Mesendoderm (in vitro differentiated cells): Measurements from ENCODE around the gene CDK5R1.
"Not testable (repeated sequence)": the region's sequence is repeated elsewhere in the genome, so short reads cannot be mapped to it uniquely, and the experiment has no call there.

Experiments used
- DNase-seq: peaks from one replicate; pipeline ENCODE4 v3.0.0; 2013
- H2AK5ac ChIP-seq: 2 replicates; pipeline ENCODE4 v1.6.1; 2013; ENCODE audit warnings: low read length, inconsistent platforms
- H2BK120ac ChIP-seq: 2 replicates; pipeline ENCODE4 v1.6.1; 2013; ENCODE audit warnings: low read depth, mild to moderate bottlenecking, low read length, moderate library complexity, mixed read lengths
- H2BK15ac ChIP-seq: replicated peaks from 2 replicates; pipeline ENCODE4 v1.6.1; 2013; ENCODE audit warnings: low read depth, mild to moderate bottlenecking, moderate library complexity
- H2BK5ac ChIP-seq: 2 replicates; pipeline ENCODE4 v1.6.1; 2013; ENCODE audit warnings: low read length, inconsistent platforms
- H3K18ac ChIP-seq: 2 replicates; pipeline ENCODE4 v1.6.1; 2013; ENCODE audit warnings: mild to moderate bottlenecking, low read length, mixed read lengths
- H3K23ac ChIP-seq: one replicate; pipeline ENCODE4 v1.6.1; 2013; ENCODE audit warnings: low read length
- H3K27ac ChIP-seq: 2 replicates; pipeline ENCODE4 v1.5.1; 2013; ENCODE audit warnings: low read depth, mild to moderate bottlenecking, inconsistent platforms, low read length, moderate library complexity
- H3K27me3 ChIP-seq: 2 replicates; pipeline ENCODE4 v1.6.1; 2013; ENCODE audit warnings: low read length, control low read depth, mild to moderate bottlenecking, inconsistent platforms; ENCODE audit not compliant: insufficient read depth, poor library complexity
- H3K36me3 ChIP-seq: 2 replicates; pipeline ENCODE4 v1.6.1; 2013; ENCODE audit warnings: low read length, inconsistent platforms; ENCODE audit not compliant: control insufficient read depth, insufficient read depth
- H3K4ac ChIP-seq: one replicate; pipeline ENCODE4 v1.6.1; 2013; ENCODE audit warnings: low read depth, mild to moderate bottlenecking, low read length, moderate library complexity
- H3K4me1 ChIP-seq: 2 replicates; pipeline ENCODE4 v1.6.1; 2013; ENCODE audit warnings: low read depth, low read length, inconsistent platforms; ENCODE audit not compliant: control insufficient read depth
- H3K4me2 ChIP-seq: 2 replicates; pipeline ENCODE4 v1.6.1; 2013; ENCODE audit warnings: low read length
- H3K4me3 ChIP-seq: 2 replicates; pipeline ENCODE4 v1.5.1; 2013; ENCODE audit warnings: mild to moderate bottlenecking, low read length
- H3K56ac ChIP-seq: one replicate; pipeline ENCODE4 v1.6.1; 2013; ENCODE audit warnings: low read length
- H3K79me1 ChIP-seq: 2 replicates; pipeline ENCODE4 v1.6.1; 2013; ENCODE audit warnings: low read length, inconsistent platforms
- H3K79me2 ChIP-seq: 2 replicates; pipeline ENCODE4 v1.6.1; 2013; ENCODE audit warnings: mild to moderate bottlenecking, low read length; ENCODE audit not compliant: control insufficient read depth, insufficient read depth
- H3K9ac ChIP-seq: 2 replicates; pipeline ENCODE4 v1.6.1; 2013; ENCODE audit warnings: low read length, inconsistent platforms
- H4K5ac ChIP-seq: one replicate; pipeline ENCODE4 v1.6.1; 2013; ENCODE audit warnings: low read length
- H4K8ac ChIP-seq: one replicate; pipeline ENCODE4 v1.6.1; 2013; ENCODE audit warnings: low read depth, mild to moderate bottlenecking, control low read depth, low read length, moderate library complexity
- WGBS: extraction: QIAGEN DNeasy Blood & Tissue Kit; methylation state at CpG from one replicate; pipeline ENCODE4 v1.1.7; 2013; ENCODE audit warnings: low lambda C conversion rate, missing lambda C conversion rate; ENCODE audit not compliant: insufficient coverage; ENCODE audit errors: extremely low coverage; 5-methylcytosine and 5-hydroxymethylcytosine counted together

Gene CDK5R1

DNA sequence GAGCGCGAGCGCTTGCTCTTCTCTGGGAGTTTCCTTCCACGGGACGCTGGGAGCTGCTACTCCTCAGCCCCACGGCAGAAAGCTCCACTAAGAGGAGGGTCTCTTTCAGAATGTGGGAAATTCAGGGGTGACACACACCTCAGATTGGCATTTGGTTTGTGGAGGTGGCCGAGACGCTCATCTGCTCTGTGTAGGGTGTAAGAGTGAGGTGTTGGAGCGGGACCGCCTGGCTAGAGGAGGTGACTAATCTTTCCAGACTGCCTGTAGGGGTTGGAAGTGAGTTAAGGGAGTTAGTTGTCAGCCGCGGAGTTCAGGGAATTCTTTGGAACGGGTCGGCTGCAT, 41.7 kb upstream of the CDK5R1 start:
- H2BK120ac ChIP-seq: no peak overlapping the region
- H3K4ac ChIP-seq: peak overlapping the region; percentile 98
- peak overlapping the region; percentile 98 for H3K56ac ChIP-seq
- peak overlapping the region; percentile 99 for H3K18ac ChIP-seq
- WGBS: no CpG with 5 or more reads among the region's 14 CpGs
- peak overlapping the region; percentile 54 for H3K27ac ChIP-seq
- H3K23ac ChIP-seq: no peak overlapping the region
- H3K4me1 ChIP-seq: no peaks in the 10 kb centered on the region
- DNase-seq: peak; percentile 81
- H4K8ac ChIP-seq: no peak overlapping the region
- peak overlapping the region; percentile 25 for H3K4me3 ChIP-seq
- peak overlapping the region; percentile 75 for H3K4me2 ChIP-seq
- H3K79me1 ChIP-seq: peaks cover 6% of the 10 kb centered on the region
- H3K36me3 ChIP-seq: no peaks in the 10 kb centered on the region
- H2BK5ac ChIP-seq: peak overlapping the region; percentile 53
- H2BK15ac ChIP-seq: no peak overlapping the region
- no peak overlapping the region for H4K5ac ChIP-seq
- no peaks in the 10 kb centered on the region for H3K27me3 ChIP-seq
- H2AK5ac ChIP-seq: no peak overlapping the region
- H3K9ac ChIP-seq: peak overlapping the region; percentile 59
- peaks cover 31% of the 10 kb centered on the region for H3K79me2 ChIP-seq

DNA sequence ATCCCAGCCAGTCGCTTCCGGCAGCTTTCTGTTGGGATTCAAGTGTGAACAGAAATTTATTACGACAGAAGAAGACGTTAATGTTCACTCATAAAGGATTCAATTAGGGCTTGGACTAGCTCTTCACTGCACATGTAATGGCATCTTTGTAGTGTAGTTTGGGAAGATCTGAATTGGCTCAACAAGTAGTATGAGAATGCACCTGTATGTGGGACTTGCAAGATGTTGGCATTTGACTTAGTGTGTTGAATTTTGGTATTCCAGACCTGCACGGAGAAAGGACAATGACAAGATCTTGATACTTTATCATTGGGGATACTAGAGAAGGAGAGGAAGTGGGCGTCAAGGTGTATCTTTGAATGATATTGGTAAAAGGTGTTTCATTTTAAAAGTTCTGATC, 41.3 kb upstream of the CDK5R1 start:
- Histone ChIP-seq H4K8ac (no peak overlapping the region), H3K27me3 (no peaks in the 10 kb centered on the region), H3K79me2 (peaks cover 31% of the 10 kb centered on the region), H4K5ac (no peak overlapping the region), H3K23ac (no peak overlapping the region), H3K9ac (peak overlapping the region; percentile 59), H3K36me3 (no peaks in the 10 kb centered on the region), H2BK15ac (no peak overlapping the region), H3K18ac (no peak overlapping the region), H3K4me3 (peak overlapping the region; percentile 25), H3K4me1 (no peaks in the 10 kb centered on the region), H2AK5ac (no peak overlapping the region), H3K56ac (peak overlapping the region; percentile 98), H3K4ac (no peak overlapping the region), H2BK5ac (no peak overlapping the region), H3K4me2 (peak overlapping the region; percentile 75), H3K79me1 (peaks cover 6% of the 10 kb centered on the region), H3K27ac (no peak overlapping the region), H2BK120ac (no peak overlapping the region)
- no peak for DNase-seq
- WGBS: no CpG with 5 or more reads among the region's 6 CpGs

- peaks cover 31% of the 10 kb centered on the region for H3K79me2 ChIP-seq
- no peaks in the 10 kb centered on the region for H3K36me3 ChIP-seq
- H4K8ac ChIP-seq: no peak overlapping the region
- H3K79me1 ChIP-seq: peaks cover 6% of the 10 kb centered on the region
- H2BK120ac ChIP-seq: no peak overlapping the region
- H2BK5ac ChIP-seq: no peak overlapping the region
- H3K9ac ChIP-seq: peak overlapping the region; percentile 20
- no peaks in the 10 kb centered on the region for H3K27me3 ChIP-seq
- no peak overlapping the region for H3K27ac ChIP-seq
- H3K4ac ChIP-seq: no peak overlapping the region
- H2BK15ac ChIP-seq: no peak overlapping the region
- no peak overlapping the region for H2AK5ac ChIP-seq
- no peak overlapping the region for H3K4me3 ChIP-seq
- no CpG with 5 or more reads among the region's 2 CpGs for WGBS
- H3K4me1 ChIP-seq: no peaks in the 10 kb centered on the region
- no peak overlapping the region for H4K5ac ChIP-seq
- H3K18ac ChIP-seq: no peak overlapping the region
- H3K4me2 ChIP-seq: peak overlapping the region; percentile 4
- DNase-seq: no peak
- H3K56ac ChIP-seq: peak overlapping the region; percentile 15
- no peak overlapping the region for H3K23ac ChIP-seq
Observed at GRCh38 chr17:32445971-32446370, 40.8 kb upstream of the CDK5R1 start.

DNA sequence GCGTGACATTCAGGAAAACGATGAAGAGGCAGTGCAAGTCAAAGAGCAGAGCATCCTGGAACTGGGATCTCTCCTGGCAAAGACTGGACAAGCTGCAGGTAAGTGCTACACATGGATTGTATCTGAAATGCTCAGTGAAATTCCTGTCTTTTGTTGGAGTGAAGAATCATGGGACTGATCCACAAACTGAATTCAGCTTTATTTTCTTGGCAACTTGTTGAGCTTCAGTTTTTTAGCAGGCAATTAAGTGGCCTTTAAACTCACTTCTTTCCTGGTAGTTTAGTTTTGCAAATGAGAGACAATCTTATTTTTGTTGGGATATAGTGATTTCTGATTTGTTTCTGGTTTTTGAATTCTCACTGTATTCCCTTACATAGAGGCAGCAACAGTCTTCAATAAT, 39.8 kb upstream of the CDK5R1 start:
- H3K4me3 ChIP-seq: no peak overlapping the region
- H3K36me3 ChIP-seq: no peaks in the 10 kb centered on the region

DNA sequence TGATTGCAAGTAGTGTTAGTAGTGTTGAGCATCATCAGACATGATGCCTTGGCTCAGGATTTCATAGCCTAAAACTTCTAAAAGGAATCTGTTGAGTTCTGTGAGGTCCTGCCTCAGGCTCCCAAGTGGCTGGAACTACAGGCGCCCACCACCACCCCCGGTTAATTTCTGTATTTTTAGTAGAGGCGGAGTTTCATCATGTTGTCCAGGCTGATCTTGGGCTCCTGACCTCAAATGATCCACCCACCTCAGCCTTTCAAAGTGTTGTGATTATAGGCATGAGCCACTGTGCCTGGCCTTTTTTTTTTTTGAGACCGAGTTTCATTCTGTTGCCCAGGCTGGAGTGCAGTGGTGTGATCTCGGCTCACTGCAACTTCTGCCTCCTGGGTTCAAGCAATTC, 36.8 kb upstream of the CDK5R1 start:
- H4K8ac ChIP-seq: peak overlapping the region; percentile 39
- H3K18ac ChIP-seq: no peak overlapping the region
- no peak overlapping the region for H3K9ac ChIP-seq
- no peak for DNase-seq
- H3K36me3 ChIP-seq: peaks cover 6% of the 10 kb centered on the region
- H3K27ac ChIP-seq: no peak overlapping the region
- no peak overlapping the region for H2BK15ac ChIP-seq
- H2AK5ac ChIP-seq: no peak overlapping the region
- H3K23ac ChIP-seq: no peak overlapping the region
- no peak overlapping the region for H3K4ac ChIP-seq
- H4K5ac ChIP-seq: no peak overlapping the region
- no peak overlapping the region for H3K4me2 ChIP-seq
- no peak overlapping the region for H2BK120ac ChIP-seq
- H3K79me2 ChIP-seq: peaks cover 29% of the 10 kb centered on the region
- WGBS: no CpG with 5 or more reads among the region's 5 CpGs
- H3K56ac ChIP-seq: no peak overlapping the region
- no peak overlapping the region for H2BK5ac ChIP-seq
- peaks cover 7% of the 10 kb centered on the region for H3K79me1 ChIP-seq
- no peak overlapping the region for H3K4me3 ChIP-seq
- no peaks in the 10 kb centered on the region for H3K27me3 ChIP-seq
- H3K4me1 ChIP-seq: no peaks in the 10 kb centered on the region

More for the DNA sequence above, 39.8 kb upstream of the CDK5R1 start:
- Histone ChIP-seq H4K8ac (no peak overlapping the region), H3K79me1 (peaks cover 7% of the 10 kb centered on the region), H2AK5ac (no peak overlapping the region), H3K27ac (no peak overlapping the region), H2BK120ac (no peak overlapping the region), H3K79me2 (peaks cover 31% of the 10 kb centered on the region), H3K4me1 (no peaks in the 10 kb centered on the region), H3K23ac (peak overlapping the region; percentile 11), H2BK15ac (no peak overlapping the region), H3K4me2 (no peak overlapping the region), H3K4ac (no peak overlapping the region), H3K56ac (peak overlapping the region; percentile 30), H3K9ac (peak overlapping the region; percentile 31), H2BK5ac (no peak overlapping the region), H3K18ac (no peak overlapping the region), H4K5ac (no peak overlapping the region), H3K27me3 (no peaks in the 10 kb centered on the region)
- no peak for DNase-seq
- no CpG with 5 or more reads among the region's 2 CpGs for WGBS

GRCh38 chr17:32450379-32450778, 36.4 kb upstream of the CDK5R1 start:
- H3K18ac ChIP-seq, H3K36me3 ChIP-seq, H3K27me3 ChIP-seq, H3K4me2 ChIP-seq, H3K27ac ChIP-seq, H3K9ac ChIP-seq, H3K23ac ChIP-seq, H4K5ac ChIP-seq, H2BK120ac ChIP-seq, H2AK5ac ChIP-seq, H3K4me3 ChIP-seq, DNase-seq, H3K4me1 ChIP-seq, H3K56ac ChIP-seq, H3K79me1 ChIP-seq, H4K8ac ChIP-seq, H2BK15ac ChIP-seq, H3K4ac ChIP-seq, H2BK5ac ChIP-seq: not testable (repeated sequence)
- no CpG with 5 or more reads among the region's 6 CpGs for WGBS
- H3K79me2 ChIP-seq: peaks cover 26% of the 10 kb centered on the region
